ENCODE measurements around the gene ELL. TPM values are rescaled to one million over a fixed set of nuclear protein-coding genes. Genes with fewer than 3 reads are reported as not detected.

ELL gene
- total RNA-seq, 1 experiment from 2014 or later = 9.0 TPM

- no peak for DNase-seq (ENCODE audit: low spot score)
These were observed 75.0 kb downstream of the ELL start for GRCh38 chr19:18446811-18447359.

DNA sequence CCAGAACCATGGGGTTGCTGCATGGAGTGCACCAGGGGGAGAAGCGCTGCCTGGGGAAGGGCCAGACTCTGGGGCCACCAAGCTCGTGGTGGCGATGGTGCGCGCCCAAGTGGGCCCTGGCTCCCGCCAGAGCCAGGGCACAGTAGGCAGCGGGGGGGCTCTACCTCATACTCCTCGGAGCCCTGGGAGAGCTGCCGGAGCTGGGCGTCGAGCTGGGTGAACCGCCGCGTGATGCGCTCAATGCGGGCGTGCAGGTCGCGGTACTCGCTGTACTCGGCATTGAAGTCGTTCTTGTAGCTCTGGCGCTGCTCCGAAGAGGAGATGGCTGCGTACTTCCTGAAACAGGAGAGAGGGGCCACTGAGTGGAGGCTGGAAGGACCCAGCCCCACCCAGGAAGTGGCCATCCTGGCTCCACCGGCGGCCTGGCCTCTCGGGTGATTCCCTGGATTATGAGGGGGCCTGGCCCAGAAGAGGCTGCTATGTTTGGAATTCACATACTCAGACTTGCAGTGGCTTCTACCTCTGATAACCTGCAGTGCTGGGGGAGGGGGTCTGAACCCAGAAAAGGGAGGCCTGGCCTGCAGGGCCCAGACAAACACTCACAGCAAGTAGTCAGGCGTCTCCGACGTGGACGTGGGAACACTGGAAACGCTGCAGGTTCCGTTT is 75.6 kb downstream of the ELL start:
- DNase-seq (ENCODE audit: low spot score) = peak; percentile 63

DNA sequence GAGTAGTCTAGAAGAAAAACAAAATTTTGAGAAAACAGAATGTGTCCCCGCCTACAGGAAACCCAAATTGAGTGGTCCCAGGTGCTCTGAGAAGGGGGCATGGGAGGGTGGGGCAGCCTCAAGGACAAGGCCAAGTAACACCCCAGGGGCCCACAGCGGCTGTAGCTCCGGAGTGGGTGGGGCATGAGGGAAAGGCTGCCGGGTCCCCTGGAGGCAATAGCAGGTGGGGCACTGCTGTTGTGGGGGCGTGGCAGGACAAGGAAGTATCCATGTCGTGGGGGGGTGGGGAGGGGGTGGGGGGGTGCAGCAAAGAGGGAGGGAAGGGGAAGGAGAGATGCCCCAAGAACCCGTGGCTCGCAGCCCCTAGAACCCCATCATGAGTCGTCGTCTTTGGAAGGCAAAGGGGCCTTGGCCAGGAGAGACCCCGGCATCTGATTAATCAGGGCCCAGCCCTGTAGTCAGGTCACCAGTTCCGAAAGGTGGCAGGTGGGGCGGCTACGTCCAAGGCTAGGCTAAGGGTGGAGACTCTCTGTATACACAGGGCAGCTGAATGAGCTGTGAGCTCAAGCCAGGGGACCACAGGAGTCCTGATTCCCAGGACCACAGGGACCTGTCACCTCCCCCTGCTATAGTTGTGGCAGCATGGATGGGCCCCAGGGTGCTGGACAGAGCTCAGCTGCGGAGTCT is 76.5 kb downstream of the ELL start:
- DNase-seq (ENCODE audit: low spot score) = no peak

GRCh38 chr19:18444513-18444912 is 77.4 kb downstream of the ELL start:
- DNase-seq (ENCODE audit: low spot score) = no peak

GRCh38 chr19:18443831-18444230 is 78.0 kb downstream of the ELL start:
- DNase-seq (ENCODE audit: low spot score) = no peak

DNA sequence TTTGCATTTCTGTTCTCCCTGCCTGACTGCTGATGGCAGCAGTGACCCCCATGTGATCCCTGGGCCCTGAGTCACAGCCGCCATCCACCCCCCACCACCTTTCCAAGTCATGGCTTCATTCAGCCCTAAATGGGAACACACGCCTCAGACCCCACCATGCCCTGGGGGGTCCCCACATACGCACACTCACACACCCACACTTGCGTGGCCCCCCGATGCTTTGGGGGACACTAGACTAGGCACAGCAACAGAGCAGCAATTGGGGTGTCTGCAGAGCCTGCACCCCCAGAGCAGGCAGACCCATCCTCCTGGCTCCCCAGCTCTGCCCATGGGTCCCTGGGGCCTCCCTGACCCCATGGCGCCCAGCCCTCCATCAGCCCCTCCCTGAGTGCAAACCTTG is 78.5 kb downstream of the ELL start:
- DNase-seq (ENCODE audit: low spot score) = no peak

DNA sequence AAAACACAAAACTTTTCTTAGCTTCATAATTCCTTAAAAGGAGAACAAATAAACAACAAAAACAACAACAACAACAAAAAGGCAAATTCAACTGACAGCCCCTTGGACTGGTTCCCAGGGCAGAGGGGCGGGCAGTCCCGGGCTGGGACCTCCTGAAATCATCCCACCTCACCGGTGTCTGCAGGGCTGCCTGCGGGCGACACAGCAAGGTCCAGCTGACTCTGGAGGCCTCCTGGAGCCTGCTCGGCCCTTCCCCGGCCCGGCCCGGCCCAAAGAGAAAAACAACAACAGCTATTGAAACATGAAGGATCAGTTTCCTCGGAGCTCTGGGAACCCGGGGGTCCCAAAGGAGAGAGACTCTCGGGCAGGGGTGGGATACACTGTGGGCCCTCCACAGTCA is 78.9 kb downstream of the ELL start:
- DNase-seq (ENCODE audit: low spot score) = no peak

- DNase-seq (ENCODE audit: low spot score) = no peak
These were observed 79.8 kb downstream of the ELL start for GRCh38 chr19:18441804-18442788.

DNA sequence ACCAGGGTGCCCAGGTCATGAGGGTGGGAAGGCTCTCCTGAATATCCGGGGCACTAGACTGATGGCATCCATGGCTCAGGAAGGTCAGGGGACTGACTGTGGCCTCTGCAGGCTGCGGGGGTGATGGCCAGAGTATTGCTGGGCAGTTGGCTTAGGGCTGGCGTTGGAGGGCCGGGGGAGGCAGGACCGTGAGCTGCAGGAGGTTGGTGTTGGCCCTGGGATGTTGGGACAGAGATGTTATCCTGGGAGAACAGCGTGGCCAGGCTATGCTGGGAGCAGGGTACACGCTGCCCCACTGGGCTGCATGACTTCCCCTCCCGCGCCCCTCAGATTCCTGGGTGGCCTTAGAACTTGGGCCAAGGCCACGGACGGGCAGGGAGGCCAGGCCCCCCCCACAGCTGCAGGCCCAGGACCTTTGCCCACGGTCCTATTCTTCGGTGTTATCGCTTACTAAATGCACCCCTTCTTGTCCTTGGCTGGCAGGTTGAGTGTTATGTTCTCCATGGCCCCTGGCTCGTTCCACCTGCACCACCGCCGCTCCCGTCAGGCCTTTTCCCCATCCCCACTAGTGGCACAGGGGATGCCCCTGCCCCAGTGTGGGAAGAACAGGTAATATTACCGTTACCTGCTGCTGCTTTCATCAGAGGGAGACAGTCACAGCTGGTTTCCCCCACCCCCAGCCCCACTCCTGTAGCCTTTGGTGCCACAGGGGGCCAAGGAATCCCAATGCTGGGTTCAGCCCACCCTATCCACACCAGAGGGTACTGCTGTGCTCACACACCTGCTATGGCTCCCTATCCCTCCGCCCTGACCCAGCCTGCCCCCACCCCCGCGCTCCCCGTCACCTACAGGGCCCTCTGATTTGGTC is 80.7 kb downstream of the ELL start:
- no peak for DNase-seq (ENCODE audit: low spot score)

DNA sequence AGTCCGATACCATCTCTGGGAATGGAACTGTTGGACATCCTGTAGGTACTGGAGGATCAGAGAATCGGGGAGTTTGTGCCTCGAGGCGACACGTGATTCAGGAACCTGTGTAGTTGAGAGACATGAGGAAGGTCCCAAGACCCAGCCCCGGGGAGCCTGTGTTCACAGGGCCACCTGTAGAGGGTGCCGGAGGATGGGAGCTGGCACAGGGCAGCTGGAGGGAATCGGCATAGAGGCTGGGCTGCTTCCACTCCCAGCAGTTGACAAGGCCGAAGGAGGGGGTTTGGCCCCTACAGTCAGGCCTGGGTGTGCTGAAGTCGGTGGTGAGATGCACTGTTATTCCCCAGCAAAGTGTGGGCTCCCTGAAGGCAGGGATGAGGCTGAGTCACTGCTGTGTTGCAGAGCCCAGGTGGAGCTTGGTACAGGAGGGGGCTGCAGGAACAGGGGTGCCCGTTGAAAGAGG is 81.4 kb downstream of the ELL start:
- DNase-seq (ENCODE audit: low spot score) = no peak

GRCh38 chr19:18439910-18440237 is 82.0 kb downstream of the ELL start:
- no peak for DNase-seq (ENCODE audit: low spot score)

DNA sequence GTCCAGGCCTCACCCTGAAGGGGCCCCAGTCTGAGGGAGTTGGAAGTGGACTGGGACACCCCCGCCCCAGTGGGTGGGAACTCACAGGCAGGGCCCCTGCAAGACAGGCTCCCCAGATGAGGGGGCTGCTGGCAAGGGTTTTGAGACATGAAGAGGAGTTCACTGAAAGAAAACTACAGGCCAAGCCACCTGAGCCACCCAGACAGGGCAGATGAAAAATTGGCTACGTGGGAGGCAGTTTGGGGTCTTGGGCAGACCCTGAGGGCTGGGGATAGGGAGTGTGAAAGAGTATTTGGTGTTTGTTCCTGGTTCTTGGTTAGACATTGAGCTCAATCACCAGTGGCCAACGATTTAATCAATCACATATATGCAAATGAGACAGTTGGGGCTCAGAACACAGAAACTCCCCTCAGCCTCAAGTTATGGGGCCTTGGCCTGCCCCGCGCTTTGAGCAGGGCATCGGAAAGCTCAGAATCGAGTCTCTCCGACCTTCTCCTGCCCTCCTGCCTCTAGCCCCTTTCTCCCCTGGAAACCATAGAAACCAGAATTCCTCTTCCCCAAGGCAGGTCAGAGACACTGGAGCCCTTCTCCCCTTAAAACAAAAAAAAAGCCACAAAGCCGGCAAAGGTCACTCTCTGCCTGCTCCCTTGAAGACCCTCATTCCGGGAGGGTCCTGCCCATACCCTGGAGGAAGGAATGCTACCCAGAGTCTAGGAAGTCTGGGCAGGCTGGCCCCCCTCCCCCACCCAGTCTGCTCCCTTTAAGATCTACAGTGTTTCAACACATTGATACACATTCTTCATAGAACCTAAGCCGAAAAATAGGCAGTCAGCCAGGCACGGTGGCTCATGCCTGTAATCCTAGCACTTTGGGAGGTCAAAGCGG is 82.6 kb downstream of the ELL start:
- DNase-seq (ENCODE audit: low spot score) = no peak

DNA sequence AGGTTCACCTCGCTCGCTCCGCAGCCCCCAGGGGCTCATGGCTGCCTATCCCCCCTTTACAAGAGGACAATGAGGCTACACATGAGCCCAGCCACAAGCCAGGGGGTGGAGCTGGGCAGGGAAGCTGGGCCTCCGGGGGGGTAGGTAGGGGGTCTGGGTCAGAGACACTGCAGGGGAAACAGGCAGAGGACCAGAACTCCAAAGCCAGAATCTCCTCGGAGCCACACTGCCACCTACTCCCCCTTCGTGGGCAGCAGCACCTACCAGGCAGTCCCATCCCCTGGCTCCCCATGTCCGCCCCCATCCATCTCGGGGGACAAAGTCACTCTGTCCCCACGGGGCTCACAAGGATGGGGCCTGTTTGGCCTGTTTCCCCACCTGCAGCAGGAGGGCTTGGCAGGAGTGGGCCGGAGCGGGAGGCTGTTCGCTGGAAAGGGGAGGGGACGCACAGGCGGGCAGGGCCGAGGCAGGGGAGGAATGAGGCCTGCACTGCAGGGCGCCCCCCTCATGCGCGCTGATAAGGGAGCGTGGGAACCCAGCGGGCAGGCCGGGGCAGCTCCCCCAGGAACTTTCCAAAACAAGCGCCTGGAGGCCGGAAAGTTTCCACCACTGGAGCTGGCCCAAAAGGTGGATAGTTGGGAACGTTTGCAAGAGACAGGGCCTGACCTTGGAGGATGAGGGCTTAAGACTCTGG is 83.4 kb downstream of the ELL start:
- no peak for DNase-seq (ENCODE audit: low spot score)

- no peak for DNase-seq (ENCODE audit: low spot score)
These were observed 84.2 kb downstream of the ELL start, which contains the start of gene ISYNA1 for GRCh38 chr19:18437491-18438330. Gene ISYNA1 (minus strand): TSS chr19:18438133. CDS start chr19:18437979, 154 bp downstream.

- DNase-seq (ENCODE audit: low spot score) = no peak
These were observed 85.0 kb downstream of the ELL start for GRCh38 chr19:18436671-18437490.

- DNase-seq (ENCODE audit: low spot score) = no peak
These were observed 85.8 kb downstream of the ELL start for GRCh38 chr19:18435842-18436670.

Measured in A172 (cell line).